ENCODE results near the gene PKNOX2. TPM values are rescaled to one million over a fixed set of nuclear protein-coding genes. Genes with fewer than 3 reads are reported as not detected.

The PKNOX2 gene
- total and polyA plus RNA-seq, 2 of the 8 experiments (the other 6 are each of a cell fraction or from before 2014, with no cell fraction given): 2.0 TPM

DNA sequence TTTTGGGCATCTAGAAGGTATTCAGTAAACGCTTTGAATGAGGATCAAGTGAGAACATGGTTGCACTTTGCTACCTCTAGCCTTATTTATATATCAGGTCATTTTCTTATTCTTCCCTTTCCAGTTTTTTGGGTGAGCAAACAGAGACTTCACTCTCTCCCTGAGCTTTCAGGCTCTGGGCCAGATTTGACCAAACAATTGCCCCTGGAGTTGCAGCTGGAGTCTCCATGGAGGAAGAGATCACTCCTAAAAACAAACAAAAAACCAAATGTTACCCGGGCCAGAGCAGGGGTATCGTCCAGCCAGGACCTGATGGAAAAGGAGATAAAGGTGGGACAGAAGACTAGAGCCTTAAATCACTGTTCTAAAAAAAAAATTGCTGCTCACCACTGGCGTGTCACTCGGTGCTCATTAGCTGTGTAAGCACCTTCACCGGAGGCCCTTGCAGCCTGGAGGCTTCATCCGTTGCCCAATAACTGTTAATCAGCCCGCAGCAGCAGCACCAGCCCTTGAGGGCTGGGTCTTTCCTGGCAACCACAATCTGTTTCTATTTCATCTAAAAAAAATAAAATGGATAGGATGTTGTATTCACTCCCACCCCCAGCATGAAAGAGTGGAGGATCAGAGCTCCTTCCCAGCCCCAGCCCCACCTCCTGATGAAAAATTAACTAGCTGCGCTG lies 125.0 kb downstream of the PKNOX2 start (continued):
- TF ChIP-seq, protein P1, sequence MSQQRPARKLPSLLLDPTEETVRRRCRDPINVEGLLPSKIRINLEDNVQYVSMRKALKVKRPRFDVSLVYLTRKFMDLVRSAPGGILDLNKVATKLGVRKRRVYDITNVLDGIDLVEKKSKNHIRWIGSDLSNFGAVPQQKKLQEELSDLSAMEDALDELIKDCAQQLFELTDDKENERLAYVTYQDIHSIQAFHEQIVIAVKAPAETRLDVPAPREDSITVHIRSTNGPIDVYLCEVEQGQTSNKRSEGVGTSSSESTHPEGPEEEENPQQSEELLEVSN (IDR thresholded peaks at IDR 0.05): no peak

Measured in H1 (cell line).